Cardiac fibroblast (primary cell): ENCODE results near the gene COBLL1.

Experiments used
- DNase-seq, 2 donors: peaks; one replicate each; pipeline versions ENCODE4 v3.0.0 to v3.0.0-alpha.2; 2010; ENCODE audit warnings: low read depth in 2 of 2
- H3K4me3 ChIP-seq, 2 donors: replicated peaks in 1 of 2; 1 replicate in 1 of 2; 2 replicates in 1 of 2; pipeline ENCODE4 v1.5.1; 2011; ENCODE audit warnings: low read depth in 2 of 2, low read length in 2 of 2, mild to moderate bottlenecking in 2 of 2, moderate library complexity in 1 of 2
- TF ChIP-seq, protein P1 (sequence below): IDR thresholded peaks from one replicate; pipeline ENCODE4 v1.5.1; 2011; ENCODE audit warnings: low read depth, mild to moderate bottlenecking, low read length, inconsistent platforms

COBLL1 gene

GRCh38 chr2:164841719-164842623, at the start of gene COBLL1:
TSS of gene COBLL1 (minus strand) at chr2:164841823. CDS start at chr2:164841196, 627 bp downstream.
- peak; percentile 61 to 74 for DNase-seq
- TF ChIP-seq, protein P1, sequence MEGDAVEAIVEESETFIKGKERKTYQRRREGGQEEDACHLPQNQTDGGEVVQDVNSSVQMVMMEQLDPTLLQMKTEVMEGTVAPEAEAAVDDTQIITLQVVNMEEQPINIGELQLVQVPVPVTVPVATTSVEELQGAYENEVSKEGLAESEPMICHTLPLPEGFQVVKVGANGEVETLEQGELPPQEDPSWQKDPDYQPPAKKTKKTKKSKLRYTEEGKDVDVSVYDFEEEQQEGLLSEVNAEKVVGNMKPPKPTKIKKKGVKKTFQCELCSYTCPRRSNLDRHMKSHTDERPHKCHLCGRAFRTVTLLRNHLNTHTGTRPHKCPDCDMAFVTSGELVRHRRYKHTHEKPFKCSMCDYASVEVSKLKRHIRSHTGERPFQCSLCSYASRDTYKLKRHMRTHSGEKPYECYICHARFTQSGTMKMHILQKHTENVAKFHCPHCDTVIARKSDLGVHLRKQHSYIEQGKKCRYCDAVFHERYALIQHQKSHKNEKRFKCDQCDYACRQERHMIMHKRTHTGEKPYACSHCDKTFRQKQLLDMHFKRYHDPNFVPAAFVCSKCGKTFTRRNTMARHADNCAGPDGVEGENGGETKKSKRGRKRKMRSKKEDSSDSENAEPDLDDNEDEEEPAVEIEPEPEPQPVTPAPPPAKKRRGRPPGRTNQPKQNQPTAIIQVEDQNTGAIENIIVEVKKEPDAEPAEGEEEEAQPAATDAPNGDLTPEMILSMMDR = peak; percentile 83

DNA sequence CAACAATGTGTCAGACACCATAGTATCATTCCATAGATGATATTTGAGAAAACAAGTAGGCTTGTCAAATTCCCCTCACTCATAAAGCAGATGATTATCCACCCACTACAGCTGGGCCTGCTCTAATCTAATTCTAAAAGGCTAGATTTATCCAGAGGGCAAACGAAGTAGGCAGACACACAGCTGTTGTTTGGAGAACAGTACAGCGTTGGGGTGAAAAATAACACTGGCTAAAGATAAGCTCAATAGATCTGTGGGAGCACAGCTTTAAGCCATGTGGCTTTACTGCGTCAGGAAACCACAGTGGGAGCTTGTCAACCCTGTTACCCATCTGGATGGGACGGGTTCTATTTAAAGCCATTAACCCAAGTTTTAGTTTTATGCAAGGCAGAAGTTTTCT, 48.9 kb upstream of the COBLL1 start:
- TF ChIP-seq, protein P1 = no peak
- no peak for DNase-seq
- no peak overlapping the region for H3K4me3 ChIP-seq

More at GRCh38 chr2:164841719-164842623, at the start of gene COBLL1:
- H3K4me3 ChIP-seq = peak within 1 kb of the TSS; percentile 78 to 86

- H3K4me3 ChIP-seq = no peak overlapping the region
- DNase-seq = no peak
- TF ChIP-seq, protein P1 = no peak
These were observed 47.0 kb upstream of the COBLL1 start for GRCh38 chr2:164888592-164888991.

- no peak overlapping the region for H3K4me3 ChIP-seq
- TF ChIP-seq, protein P1 = no peak
- no peak for DNase-seq
These were observed 46.0 kb upstream of the COBLL1 start for GRCh38 chr2:164887434-164888144.

DNA sequence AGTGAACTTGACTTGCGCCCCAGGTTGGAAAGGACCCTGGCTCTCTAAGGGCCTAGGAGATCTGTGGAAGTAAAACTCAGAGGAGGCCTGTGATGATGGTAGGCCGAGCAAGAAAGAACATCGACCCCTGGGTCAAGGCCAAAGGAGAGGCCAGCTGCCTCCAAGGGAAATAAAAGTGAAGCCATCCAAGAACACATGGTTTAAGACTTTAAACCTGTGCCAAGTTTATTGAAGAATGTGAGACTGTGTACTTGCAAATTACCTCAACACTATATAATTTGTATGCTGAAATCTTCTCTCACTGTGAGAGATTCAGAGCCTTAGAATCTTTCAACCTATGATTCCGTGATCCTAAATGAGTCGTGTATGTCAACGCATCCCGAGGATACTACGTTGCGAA, 40.7 kb upstream of the COBLL1 start:
- TF ChIP-seq, protein P1 = no peak
- peak in 1 of 2 donors; percentile 5 for DNase-seq
- H3K4me3 ChIP-seq = no peak overlapping the region

- H3K4me3 ChIP-seq = no peak overlapping the region
- TF ChIP-seq, protein P1 = no peak
- no peak for DNase-seq
These were observed 39.9 kb upstream of the COBLL1 start for GRCh38 chr2:164881524-164881923.
